ENCODE measurements around the gene ZNF668. TPM values are rescaled to one million over a fixed set of nuclear protein-coding genes. Genes with fewer than 3 reads are reported as not detected.

Gene ZNF668
- total RNA-seq, 1 experiment from 2014 or later = 52.0 TPM

DNA sequence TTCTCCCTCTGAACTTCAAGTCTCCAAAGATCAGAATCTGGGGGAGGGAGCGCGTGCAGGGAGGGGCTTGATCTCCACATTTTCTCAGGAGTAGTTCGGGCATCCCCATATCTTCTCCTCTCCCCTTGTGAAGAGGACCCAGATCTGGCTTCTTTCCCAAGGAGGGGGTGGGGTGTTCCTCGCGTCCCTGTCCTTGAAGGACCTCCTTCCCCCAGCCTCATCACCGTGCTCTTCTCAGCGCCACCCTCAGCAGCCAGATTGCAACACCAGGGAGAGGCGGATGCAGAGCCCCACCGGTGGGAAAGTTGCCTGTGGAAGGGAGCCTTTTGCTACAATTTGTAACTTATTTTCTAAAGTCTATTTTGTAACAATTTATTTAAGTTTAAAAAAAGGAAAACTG lies 9.0 kb upstream of the ZNF668 start:
- no peak for DNase-seq (ENCODE audit: low spot score)

GRCh38 chr16:31082368-31083045 lies 8.5 kb upstream of the ZNF668 start:
- in situ Hi-C loops (cut with HindIII; ENCODE audit: low sequenced_read_pairs) = no loop called here
- DNase-seq (ENCODE audit: low spot score) = no peak

More for the DNA sequence above, 9.0 kb upstream of the ZNF668 start:
- in situ Hi-C loops (cut with HindIII; ENCODE audit: low sequenced_read_pairs) = no loop called here

DNA sequence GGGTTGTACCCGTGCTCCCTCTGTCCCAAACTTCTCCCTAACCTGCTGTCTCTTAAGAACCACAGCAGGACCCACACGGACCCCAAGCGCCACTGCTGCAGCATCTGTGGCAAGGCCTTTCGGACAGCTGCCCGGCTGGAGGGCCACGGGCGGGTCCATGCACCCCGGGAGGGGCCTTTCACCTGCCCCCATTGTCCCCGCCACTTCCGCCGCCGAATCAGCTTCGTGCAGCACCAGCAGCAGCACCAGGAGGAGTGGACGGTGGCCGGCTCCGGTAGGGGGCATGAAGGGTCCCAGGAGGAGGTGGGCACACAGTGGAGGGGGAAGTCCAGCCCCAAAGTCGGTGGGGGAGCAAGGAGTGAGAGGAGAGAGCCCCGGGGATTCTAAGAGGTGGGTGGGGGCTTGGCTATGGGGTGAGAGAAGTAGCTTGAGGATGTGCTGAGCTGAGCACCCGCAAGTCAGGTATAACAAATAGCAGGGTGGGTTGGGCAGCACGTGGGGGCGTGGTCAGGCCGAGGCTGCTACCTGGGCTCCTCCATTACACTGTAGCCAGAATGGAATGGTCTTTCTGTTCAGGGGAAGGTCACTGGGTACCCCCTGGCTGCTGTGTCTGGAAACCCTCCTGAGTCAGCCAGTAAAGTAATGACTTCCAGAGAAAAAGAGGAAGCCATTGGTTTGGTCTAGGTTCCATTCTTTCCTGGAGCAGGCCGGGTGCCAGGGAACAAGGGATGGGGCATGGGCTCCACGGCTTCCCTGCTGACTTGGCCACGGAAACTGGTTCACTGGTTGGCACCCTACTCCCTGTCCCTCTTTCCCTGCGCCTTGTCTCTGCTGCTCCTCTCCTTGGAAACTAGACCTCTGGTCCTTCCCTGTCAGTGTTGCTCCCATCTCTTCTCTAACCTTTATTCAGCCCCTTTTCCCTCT lies 7.7 kb upstream of the ZNF668 start:
- in situ Hi-C loops (cut with HindIII; ENCODE audit: low sequenced_read_pairs) = no loop called here
- DNase-seq (ENCODE audit: low spot score) = peak; percentile 40

DNA sequence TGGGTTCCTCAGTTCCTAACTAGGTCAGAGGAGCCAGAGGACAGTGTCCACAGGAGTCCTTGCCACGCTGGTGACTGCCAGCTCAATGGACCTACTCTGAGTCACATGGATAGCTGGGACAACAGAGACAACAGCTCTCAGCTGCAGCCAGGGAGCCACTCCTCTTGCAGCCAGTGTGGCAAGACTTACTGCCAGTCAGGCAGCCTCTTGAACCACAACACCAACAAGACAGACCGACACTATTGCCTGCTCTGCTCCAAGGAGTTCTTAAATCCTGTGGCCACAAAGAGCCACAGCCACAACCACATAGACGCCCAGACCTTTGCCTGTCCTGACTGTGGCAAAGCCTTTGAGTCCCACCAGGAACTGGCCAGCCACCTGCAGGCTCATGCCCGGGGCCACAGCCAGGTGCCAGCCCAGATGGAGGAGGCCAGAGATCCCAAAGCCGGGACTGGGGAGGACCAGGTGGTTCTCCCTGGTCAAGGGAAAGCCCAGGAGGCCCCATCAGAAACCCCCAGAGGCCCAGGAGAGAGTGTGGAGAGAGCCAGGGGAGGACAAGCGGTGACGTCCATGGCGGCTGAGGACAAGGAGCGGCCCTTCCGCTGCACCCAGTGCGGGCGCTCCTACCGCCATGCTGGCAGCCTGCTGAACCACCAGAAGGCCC lies 6.8 kb upstream of the ZNF668 start:
- in situ Hi-C loops (cut with HindIII; ENCODE audit: low sequenced_read_pairs) = no loop called here
- DNase-seq (ENCODE audit: low spot score) = no peak

DNA sequence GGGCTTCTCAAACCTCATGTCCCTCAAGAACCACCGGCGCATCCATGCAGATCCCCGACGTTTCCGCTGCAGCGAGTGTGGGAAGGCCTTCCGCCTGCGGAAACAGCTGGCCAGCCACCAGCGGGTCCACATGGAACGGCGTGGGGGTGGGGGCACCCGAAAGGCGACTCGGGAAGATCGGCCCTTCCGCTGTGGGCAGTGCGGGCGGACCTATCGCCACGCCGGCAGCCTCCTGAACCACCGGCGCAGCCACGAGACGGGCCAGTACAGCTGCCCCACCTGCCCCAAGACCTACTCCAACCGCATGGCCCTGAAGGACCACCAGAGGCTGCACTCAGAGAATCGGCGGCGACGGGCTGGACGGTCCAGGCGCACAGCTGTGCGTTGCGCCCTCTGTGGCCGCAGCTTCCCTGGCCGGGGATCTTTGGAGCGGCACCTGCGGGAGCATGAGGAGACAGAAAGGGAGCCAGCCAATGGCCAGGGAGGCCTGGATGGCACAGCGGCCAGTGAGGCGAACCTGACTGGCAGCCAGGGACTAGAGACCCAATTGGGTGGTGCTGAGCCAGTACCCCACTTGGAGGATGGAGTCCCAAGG lies 6.1 kb upstream of the ZNF668 start:
- no peak for DNase-seq (ENCODE audit: low spot score)
- in situ Hi-C loops (cut with HindIII; ENCODE audit: low sequenced_read_pairs) = no loop called here

- DNase-seq (ENCODE audit: low spot score) = no peak
- in situ Hi-C loops (cut with HindIII; ENCODE audit: low sequenced_read_pairs) = no loop called here
Measured at GRCh38 chr16:31079342-31079944, 5.4 kb upstream of the ZNF668 start.

GRCh38 chr16:31078597-31079341 lies 4.7 kb upstream of the ZNF668 start:
- in situ Hi-C loops (cut with HindIII; ENCODE audit: low sequenced_read_pairs) = no loop called here

GRCh38 chr16:31077592-31078396 lies 3.8 kb upstream of the ZNF668 start:
- in situ Hi-C loops (cut with HindIII; ENCODE audit: low sequenced_read_pairs) = no loop called here
- no peak for DNase-seq (ENCODE audit: low spot score)

More at GRCh38 chr16:31078597-31079341, 4.7 kb upstream of the ZNF668 start:
- DNase-seq (ENCODE audit: low spot score) = no peak

DNA sequence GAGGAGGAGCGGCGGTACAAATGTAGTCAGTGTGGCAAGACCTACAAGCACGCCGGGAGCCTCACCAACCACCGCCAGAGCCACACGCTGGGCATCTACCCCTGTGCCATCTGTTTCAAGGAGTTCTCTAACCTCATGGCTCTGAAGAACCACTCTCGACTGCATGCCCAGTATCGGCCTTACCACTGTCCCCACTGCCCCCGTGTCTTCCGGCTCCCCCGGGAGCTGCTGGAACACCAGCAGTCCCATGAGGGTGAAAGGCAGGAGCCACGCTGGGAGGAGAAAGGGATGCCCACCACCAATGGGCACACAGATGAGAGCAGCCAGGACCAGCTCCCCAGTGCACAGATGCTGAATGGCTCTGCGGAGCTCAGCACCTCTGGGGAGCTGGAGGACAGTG lies 3.0 kb upstream of the ZNF668 start:
- in situ Hi-C loops (cut with HindIII; ENCODE audit: low sequenced_read_pairs) = no loop called here
- no peak for DNase-seq (ENCODE audit: low spot score)

GRCh38 chr16:31076319-31076718 lies 2.3 kb upstream of the ZNF668 start:
- DNase-seq (ENCODE audit: low spot score) = no peak
- in situ Hi-C loops (cut with HindIII; ENCODE audit: low sequenced_read_pairs) = no loop called here

DNA sequence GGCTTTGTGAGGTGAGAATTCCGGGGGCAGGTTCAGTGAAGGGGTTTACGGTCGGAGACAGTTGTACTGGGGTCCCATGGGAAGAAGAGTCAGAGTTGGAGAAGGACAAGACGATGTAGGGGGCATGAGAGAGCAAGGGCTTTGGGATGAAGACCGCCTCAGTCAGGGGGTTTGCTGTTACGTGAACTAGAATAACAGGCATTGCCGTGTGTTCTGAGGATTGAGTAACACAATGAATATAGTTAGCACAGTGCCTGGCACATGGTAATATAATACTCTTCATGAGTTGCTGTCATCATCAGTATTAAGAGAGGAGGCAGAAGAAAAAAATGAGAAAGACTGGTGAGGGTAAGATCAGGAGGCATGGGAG lies 759 bp upstream of the ZNF668 start:
- in situ Hi-C loops (cut with HindIII; ENCODE audit: low sequenced_read_pairs) = no loop called here
- DNase-seq (ENCODE audit: low spot score) = no peak

DNA sequence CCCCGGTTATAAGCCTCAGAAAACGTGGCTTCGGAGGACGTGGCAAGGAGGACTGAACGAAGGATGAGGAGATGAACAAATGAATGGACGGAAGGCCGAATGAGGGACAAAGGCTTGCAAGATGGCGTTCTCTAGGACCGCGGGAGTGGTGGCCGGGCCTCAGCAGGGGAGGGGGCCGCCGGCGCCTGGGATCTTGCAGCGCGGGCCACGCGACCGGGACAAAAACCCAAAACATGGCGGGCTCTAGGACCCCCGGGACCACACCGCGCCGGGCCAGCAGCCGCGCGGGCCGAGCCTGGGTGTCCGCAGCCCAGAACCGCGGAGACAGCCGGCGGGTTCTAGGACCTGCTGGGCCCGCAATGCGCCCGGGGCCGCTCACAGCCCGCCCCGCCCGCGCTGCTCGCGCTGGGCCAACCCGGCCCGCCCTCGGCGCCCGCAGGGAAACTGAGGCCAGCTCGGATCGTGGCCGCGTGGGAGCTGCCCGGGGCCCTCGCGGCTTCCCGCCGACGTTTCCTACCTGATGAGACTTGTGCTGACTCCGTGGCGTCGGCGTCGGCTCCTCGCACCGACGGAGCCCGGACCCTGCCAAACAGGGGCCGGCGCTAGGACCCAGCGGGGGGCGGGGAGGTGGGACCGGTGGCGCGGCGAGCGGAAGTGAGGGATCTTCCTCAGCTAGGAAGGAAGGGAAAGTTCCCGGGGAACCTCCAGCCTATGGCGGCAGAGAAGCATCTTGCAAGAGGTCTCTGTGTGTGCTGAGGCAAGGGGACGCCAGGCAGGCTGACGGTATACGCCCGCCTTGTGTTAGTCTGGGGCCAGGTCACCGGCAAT lies 684 bp downstream of the ZNF668 start:
- peak; percentile 94 for DNase-seq (ENCODE audit: low spot score)
- in situ Hi-C loops (cut with HindIII; ENCODE audit: low sequenced_read_pairs) = no loop called here

GRCh38 chr16:31072540-31073141 lies 1.4 kb downstream of the ZNF668 start:
- DNase-seq (ENCODE audit: low spot score) = peak; percentile 70
- in situ Hi-C loops (cut with HindIII; ENCODE audit: low sequenced_read_pairs) = no loop called here

GRCh38 chr16:31071861-31072260 lies 2.2 kb downstream of the ZNF668 start:
- in situ Hi-C loops (cut with HindIII; ENCODE audit: low sequenced_read_pairs) = no loop called here

GRCh38 chr16:31067342-31067741 lies 6.7 kb downstream of the ZNF668 start:
- in situ Hi-C loops (cut with HindIII; ENCODE audit: low sequenced_read_pairs) = no loop called here
- no peak for DNase-seq (ENCODE audit: low spot score)

More at GRCh38 chr16:31071861-31072260, 2.2 kb downstream of the ZNF668 start:
- peak; percentile 23 for DNase-seq (ENCODE audit: low spot score)

GRCh38 chr16:31064882-31065461 lies 9.1 kb downstream of the ZNF668 start:
- no peak for DNase-seq (ENCODE audit: low spot score)
- in situ Hi-C loops (cut with HindIII; ENCODE audit: low sequenced_read_pairs) = no loop called here

Measured in G401 (cell line).